OCI-LY7 (cell line): ENCODE results near the gene RFX2. TPM values are rescaled to one million over a fixed set of nuclear protein-coding genes. Genes with fewer than 3 reads are reported as not detected.

ENCODE experiments used
- BruUV-seq: library from RNA; stranded (reverse); fragments of 400-500 nt; replicated peaks from 2 replicates; lab custom pipeline; 2021; lab: Mats Ljungman, UMichigan
- CTCF ChIA-PET: fragments of 300-600 bp; sonication (Branson Sonifier 250); formaldehyde crosslinking; loops from one replicate; lab custom pipeline; 2022; ENCODE audit warnings: antibody characterized with exemption; ENCODE audit not compliant: unreplicated experiment; lab: Charles Lee
- POLR2A ChIA-PET: fragments of 300-600 bp; sonication (Branson Sonifier 250); formaldehyde crosslinking; loops from one replicate; lab custom pipeline; 2022; ENCODE audit warnings: antibody characterized with exemption; lab: Charles Lee
- DNase-seq: peaks from one replicate; pipeline ENCODE4 v3.0.0-alpha.2; 2015; ENCODE audit warnings: low spot score
- H2AFZ ChIP-seq: fragments of 200-600 bp; sonication (generic), shearing (Covaris generic); 2 replicates; pipeline ENCODE4 v1.6.1; 2014; ENCODE audit warnings: mild to moderate bottlenecking, antibody characterized with exemption, low read length, moderate library complexity
- H3K27ac ChIP-seq: fragments of 200-600 bp; sonication (generic); 2 replicates; pipeline ENCODE4 v1.5.1; 2014; ENCODE audit warnings: mixed run types, low read depth, mild to moderate bottlenecking, moderate library complexity, low read length, inconsistent platforms; ENCODE audit not compliant: poor library complexity, severe bottlenecking
- H3K36me3 ChIP-seq: fragments of 200-600 bp; sonication (generic); 2 replicates; pipeline ENCODE4 v1.6.1; 2014; ENCODE audit warnings: mild to moderate bottlenecking, antibody characterized with exemption, low read length, moderate library complexity, mixed read lengths; ENCODE audit not compliant: insufficient read depth
- H3K4me1 ChIP-seq: fragments of 200-600 bp; sonication (generic); 2 replicates; pipeline ENCODE4 v1.5.1; 2014; ENCODE audit warnings: mild to moderate bottlenecking, low read length; ENCODE audit not compliant: insufficient read depth, poor library complexity, severe bottlenecking
- H3K4me2 ChIP-seq: fragments of 200-600 bp; sonication (generic); 2 replicates; pipeline ENCODE4 v1.6.1; 2014; ENCODE audit warnings: mild to moderate bottlenecking, low read length
- H3K4me3 ChIP-seq: fragments of 200-600 bp; sonication (generic); 2 replicates; pipeline ENCODE4 v1.5.1; 2014; ENCODE audit warnings: mild to moderate bottlenecking, low read depth, low read length; ENCODE audit not compliant: poor library complexity, severe bottlenecking
- H3K79me2 ChIP-seq: fragments of 200-600 bp; sonication (generic); 2 replicates; pipeline ENCODE4 v1.6.1; 2016; ENCODE audit warnings: low read depth, mild to moderate bottlenecking, low read length, moderate library complexity, mixed read lengths; ENCODE audit not compliant: insufficient read depth
- H3K9me2 ChIP-seq: fragments of 200-600 bp; sonication (generic); 2 replicates; pipeline ENCODE4 v1.6.1; 2016; ENCODE audit warnings: mild to moderate bottlenecking, low read length, mixed read lengths; ENCODE audit not compliant: insufficient read depth
- H3K9me3 ChIP-seq: fragments of 200-600 bp; sonication (generic); 2 replicates; pipeline ENCODE4 v1.6.1; 2014; ENCODE audit warnings: mild to moderate bottlenecking, mixed run types, low read length, mixed read lengths
- H4K20me1 ChIP-seq: fragments of 200-600 bp; sonication (generic); 2 replicates; pipeline ENCODE4 v1.6.1; 2014; ENCODE audit warnings: mild to moderate bottlenecking, antibody characterized with exemption, low read length, moderate library complexity, mixed read lengths; ENCODE audit not compliant: insufficient read depth
- CTCF ChIP-seq: fragments of 200-600 bp; sonication (generic); conservative IDR thresholded peaks from 2 replicates; pipeline ENCODE4 v1.5.1; 2014; ENCODE audit warnings: mild to moderate bottlenecking, antibody characterized with exemption, low read length, moderate library complexity, mixed read lengths
- EZH2phosphoT487 ChIP-seq: fragments of 200-600 bp; sonication (generic); IDR thresholded peaks from 2 replicates; pipeline ENCODE4 v1.6.1; 2018; ENCODE audit warnings: low read depth, borderline replicate concordance, mild to moderate bottlenecking, mixed run types, antibody characterized with exemption, low read length, moderate library complexity, mixed read lengths
- intact Hi-C: fragments of 100-400 bp; cut with micrococcal nuclease; formaldehyde crosslinking; loops from one replicate; pipeline ENCODE4 v1.10.0; 2022; ENCODE audit not compliant: unreplicated experiment
- total RNA-seq, 2 experiments: library from RNA; depleted of rRNA in 1 of 2; stranded (reverse); fragments of >200 nt in 1 of 2; shearing (Covaris generic) in 1 of 2; gene quantifications; 2 replicates each; pipeline ENCODE4 v1.2.3, GENCODE V29; 2014 to 2022

The RFX2 gene
- total RNA-seq, 2 experiments from 2014 or later, result 11.0 to 11.8 TPM

GRCh38 chr19:6141217-6141616 is 30.9 kb upstream of the RFX2 start:
- Histone ChIP-seq H3K79me2 (no peaks in the 10 kb centered on the region), H3K27ac (no peak overlapping the region), H3K36me3 (no peaks in the 10 kb centered on the region), H2AFZ (no peak overlapping the region), H3K4me2 (no peak overlapping the region), H3K9me2 (no peaks in the 10 kb centered on the region), H3K4me3 (no peak overlapping the region), H3K9me3 (no peaks in the 10 kb centered on the region), H3K4me1 (peaks cover 4% of the 10 kb centered on the region), H4K20me1 (no peaks in the 10 kb centered on the region)
- no TSS peak for BruUV-seq
- ChIA-PET CTCF (no interaction called here), POLR2A (no interaction called here)
- intact Hi-C loops, result no loop called here
- DNase-seq, result no peak
- TF ChIP-seq CTCF, result no peak
- no peak for TF ChIP-seq EZH2phosphoT487

GRCh38 chr19:6138511-6138910 is 28.2 kb upstream of the RFX2 start:
- Histone ChIP-seq H3K36me3 (no peaks in the 10 kb centered on the region), H3K4me2 (no peak overlapping the region), H3K27ac (no peak overlapping the region), H3K9me2 (no peaks in the 10 kb centered on the region), H3K9me3 (no peaks in the 10 kb centered on the region), H3K4me3 (no peak overlapping the region), H2AFZ (no peak overlapping the region), H3K79me2 (no peaks in the 10 kb centered on the region), H4K20me1 (no peaks in the 10 kb centered on the region), H3K4me1 (peaks cover 4% of the 10 kb centered on the region)
- BruUV-seq, result no TSS peak
- POLR2A ChIA-PET, result no interaction called here
- no peak for DNase-seq
- intact Hi-C loops, result no loop called here
- TF ChIP-seq EZH2phosphoT487, result no peak
- no peak for TF ChIP-seq CTCF
- CTCF ChIA-PET, result interaction anchor here (0.7 kb wide), 1 partner anchor 12 kb away, joined by 3 read pairs; no protein-coding TSS in a partner anchor

- Histone ChIP-seq H4K20me1 (no peaks in the 10 kb centered on the region), H3K9me3 (no peaks in the 10 kb centered on the region), H3K9me2 (no peaks in the 10 kb centered on the region), H3K4me3 (no peak overlapping the region), H2AFZ (no peak overlapping the region), H3K4me1 (peaks cover 4% of the 10 kb centered on the region), H3K27ac (no peak overlapping the region), H3K36me3 (no peaks in the 10 kb centered on the region), H3K79me2 (no peaks in the 10 kb centered on the region), H3K4me2 (no peak overlapping the region)
- POLR2A ChIA-PET, result no interaction called here
- no peak for DNase-seq
- CTCF ChIA-PET, result interaction anchor here (0.7 kb wide), 1 partner anchor 11 kb away, joined by 3 read pairs; no protein-coding TSS in a partner anchor
- no peak for TF ChIP-seq EZH2phosphoT487
- no peak for TF ChIP-seq CTCF
- intact Hi-C loops, result no loop called here
- no TSS peak for BruUV-seq
Observed at GRCh38 chr19:6138066-6138465, 27.8 kb upstream of the RFX2 start.
